Right forelimb (tissue), 1 donor: ENCODE measurements around the gene CXCL16.

Source experiments
- DNase-seq: peaks from one replicate; pipeline ENCODE4 v3.0.0-alpha.2; 2018

The CXCL16 gene, protein sequence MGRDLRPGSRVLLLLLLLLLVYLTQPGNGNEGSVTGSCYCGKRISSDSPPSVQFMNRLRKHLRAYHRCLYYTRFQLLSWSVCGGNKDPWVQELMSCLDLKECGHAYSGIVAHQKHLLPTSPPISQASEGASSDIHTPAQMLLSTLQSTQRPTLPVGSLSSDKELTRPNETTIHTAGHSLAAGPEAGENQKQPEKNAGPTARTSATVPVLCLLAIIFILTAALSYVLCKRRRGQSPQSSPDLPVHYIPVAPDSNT

DNA sequence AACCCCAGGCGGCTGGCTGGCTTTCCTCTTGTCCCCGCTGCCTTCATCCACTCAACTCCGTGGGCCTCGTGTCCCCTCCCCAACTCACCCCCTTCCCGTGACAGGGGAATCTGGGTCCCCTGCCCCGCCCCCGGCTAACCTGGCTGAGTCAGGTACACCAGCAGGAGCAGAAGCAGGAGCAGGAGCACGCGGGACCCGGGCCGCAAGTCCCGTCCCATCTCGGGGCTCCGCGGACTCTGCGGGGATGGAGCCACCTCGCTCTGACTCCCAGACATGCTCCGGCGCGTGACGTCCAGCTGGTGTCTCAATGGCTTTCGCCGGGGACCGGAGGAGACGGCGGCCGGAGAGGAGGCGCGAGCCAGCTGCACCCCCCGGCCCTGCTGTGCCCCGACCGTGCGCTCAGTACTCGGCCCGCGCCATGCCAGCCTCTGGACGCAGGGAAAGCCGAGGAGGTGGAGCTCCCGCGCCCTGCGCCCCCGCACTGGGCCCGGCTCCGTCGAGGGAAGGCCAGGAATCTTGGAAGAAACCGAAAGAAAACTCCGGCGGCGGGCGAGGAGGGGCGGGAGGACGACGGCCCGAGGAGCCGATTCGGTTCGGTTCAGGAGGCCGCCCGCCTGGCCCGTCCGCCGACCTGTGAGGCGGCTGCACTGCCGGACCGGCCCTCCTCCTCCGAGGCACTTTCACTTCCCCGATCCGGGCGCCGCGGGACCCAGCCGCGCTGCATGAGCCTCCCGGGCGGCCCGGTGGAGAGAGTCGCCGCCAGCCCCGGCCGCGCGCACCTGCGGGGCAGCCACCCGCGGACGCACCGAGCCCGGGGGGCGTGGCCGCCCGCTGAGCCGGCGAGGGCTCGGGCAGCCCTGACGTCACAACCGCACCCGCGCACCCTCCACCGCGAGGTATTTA, at the start of gene CXCL16, which contains the start of gene ZMYND15:
Gene CXCL16 (minus strand): TSS at position 807 of the 903 bp plus-strand sequence. CDS start 589 bp downstream, at position 218.
Gene ZMYND15 (plus strand): TSS at position 712 of the 903 bp plus-strand sequence. CDS start 716 bp downstream, outside the sequence.
- peak; percentile 78 for DNase-seq

GRCh38 chr17:4788807-4789700, 49.3 kb upstream of the CXCL16 start, which contains the start of gene GLTPD2:
TSS of gene GLTPD2 (plus strand) at chr17:4788964. CDS start at chr17:4789012, 48 bp downstream.
- DNase-seq, result no peak

DNA sequence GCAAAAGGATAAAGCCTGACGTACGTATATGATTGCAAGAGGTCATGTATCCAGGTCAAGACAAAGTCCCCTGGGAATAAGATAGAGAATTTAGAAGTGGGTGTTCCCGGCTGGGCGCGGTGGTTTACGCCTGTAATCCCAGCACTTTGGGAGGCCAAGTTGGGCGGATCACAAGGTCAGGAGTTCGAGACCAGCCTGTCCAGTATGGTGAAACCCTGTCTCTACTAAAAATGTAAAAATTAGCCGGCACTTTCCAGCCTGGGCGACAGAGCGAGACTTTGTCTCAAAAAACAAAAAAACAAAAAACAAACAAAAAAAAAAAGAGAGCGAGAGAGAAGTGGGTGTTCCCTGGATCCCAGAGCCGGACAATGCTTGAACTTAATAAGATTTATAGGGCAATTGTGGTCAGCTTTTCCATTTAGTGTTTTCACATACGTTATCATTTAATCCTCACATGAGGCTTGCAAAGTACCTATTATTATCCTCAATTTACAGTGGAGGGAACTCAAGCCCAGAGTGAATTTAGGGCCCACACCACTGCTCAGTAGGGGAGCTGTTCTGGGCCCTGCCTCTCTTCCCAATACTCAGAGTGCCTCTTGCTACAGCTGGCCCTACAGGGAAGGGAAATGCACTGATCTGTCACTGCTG, 48.6 kb upstream of the CXCL16 start:
- no peak for DNase-seq

DNA sequence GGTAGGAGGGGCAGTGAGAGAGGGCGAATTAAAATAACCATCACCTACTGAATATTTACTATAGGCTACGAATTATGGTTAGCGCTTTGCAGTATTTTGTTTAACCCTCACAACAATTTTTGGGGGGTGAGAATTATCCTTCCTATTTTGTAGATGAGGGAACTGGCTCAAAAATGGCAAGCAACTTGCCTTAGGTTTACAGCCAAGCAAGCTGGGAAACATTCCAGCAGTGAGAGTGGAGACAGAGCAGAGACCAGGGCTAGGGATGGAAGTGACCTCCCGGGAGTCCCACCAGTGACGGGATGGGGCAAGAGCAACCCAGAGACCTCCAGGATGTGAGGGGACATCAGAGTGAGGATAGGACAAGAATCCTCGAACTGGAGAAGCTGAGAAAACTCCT, 46.8 kb upstream of the CXCL16 start:
- no peak for DNase-seq

- no peak for DNase-seq
Observed at GRCh38 chr17:4786106-4786511, 46.4 kb upstream of the CXCL16 start, which contains the start of gene VMO1. TSS of gene VMO1 (minus strand) at chr17:4786364. CDS start at chr17:4786352, 12 bp downstream.

DNA sequence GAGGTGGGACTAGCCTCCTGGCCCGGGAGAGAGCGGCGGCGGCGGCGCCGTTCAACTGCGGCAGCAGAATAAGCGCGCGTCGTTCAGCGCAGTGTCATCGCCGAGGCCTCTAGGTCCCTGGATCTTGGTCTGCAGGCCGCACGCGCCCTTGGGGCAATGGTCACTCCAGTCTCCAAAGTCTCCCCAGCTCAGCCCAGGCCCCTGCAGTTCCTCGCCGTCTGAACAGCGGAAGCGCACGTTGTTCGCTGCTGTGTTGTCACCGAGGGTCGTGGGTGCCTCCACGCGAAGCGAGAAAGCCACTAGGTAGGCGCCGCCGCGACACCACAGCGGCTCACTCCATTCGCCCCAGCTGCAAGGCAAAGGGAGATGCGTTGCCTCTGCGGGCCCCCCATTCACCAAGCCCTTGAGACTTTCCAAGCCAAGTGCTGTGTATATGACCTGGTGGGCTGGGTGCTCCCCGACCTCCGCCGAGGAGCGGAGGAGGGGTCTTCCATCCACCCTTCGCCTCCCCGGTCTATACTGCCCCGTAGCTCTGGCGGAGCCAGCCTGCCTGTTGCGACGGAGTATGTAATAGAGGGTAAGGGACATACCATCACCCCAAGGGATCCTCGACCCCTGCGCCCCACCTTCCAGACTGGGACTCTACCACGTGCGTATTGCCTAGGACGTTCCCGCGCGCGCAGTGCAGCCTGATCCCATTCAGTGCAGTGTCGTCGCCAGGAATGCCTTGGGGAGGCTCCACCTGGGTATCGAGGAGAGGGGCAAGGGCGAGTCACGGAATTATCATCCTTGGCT, 45.8 kb upstream of the CXCL16 start:
- no peak for DNase-seq

- DNase-seq, result no peak
Observed at GRCh38 chr17:4782652-4783051, 42.9 kb upstream of the CXCL16 start.

- DNase-seq, result no peak
Observed at GRCh38 chr17:4780325-4780955, 40.7 kb upstream of the CXCL16 start.

- no peak for DNase-seq
Observed at GRCh38 chr17:4777969-4778760, 38.4 kb upstream of the CXCL16 start.

DNA sequence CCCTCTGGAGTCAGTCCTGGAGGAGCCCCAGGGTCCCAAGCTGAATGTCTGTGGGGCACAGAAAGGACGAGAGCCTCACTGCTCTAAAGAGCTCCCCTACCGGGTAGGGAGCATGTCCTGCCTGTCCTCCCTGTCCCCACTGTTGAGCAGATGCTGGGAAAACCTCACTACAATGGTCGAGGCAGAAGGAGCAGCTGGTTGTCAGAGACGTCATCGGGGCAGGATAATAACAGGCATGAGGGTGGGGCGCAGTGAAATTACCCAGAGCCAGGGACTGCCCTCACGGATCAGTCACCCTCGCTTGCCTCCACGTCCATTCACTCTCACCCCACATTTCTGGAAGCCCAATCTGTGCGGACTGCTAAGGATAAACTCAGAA, 32.5 kb upstream of the CXCL16 start:
- no peak for DNase-seq

- DNase-seq, result no peak
Observed at GRCh38 chr17:4771519-4772234, 31.9 kb upstream of the CXCL16 start, which contains the start of gene TM4SF5. TSS of gene TM4SF5 (plus strand) at chr17:4771886. CDS start at chr17:4771923, 37 bp downstream.

DNA sequence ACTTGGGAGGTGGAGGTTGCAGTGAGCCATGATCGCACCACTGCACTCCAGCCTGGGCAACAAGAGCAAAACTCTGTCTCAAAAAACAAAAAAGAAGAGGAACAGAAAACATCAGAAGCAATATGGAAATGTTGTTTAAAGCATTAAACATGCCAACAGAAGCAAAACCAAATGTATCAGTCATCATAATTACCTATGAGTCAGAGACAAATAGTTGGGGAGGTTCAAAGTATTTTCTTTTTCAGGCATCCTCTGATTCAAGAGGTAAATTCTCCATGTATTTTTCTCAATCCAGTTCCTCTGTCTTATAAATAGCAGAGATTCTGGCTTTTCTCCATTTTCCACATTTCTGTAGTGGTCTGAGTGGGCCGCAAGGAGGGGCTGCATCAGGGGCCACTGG, 29.9 kb upstream of the CXCL16 start:
- DNase-seq, result no peak

GRCh38 chr17:4768298-4768697, 28.6 kb upstream of the CXCL16 start:
- no peak for DNase-seq

DNA sequence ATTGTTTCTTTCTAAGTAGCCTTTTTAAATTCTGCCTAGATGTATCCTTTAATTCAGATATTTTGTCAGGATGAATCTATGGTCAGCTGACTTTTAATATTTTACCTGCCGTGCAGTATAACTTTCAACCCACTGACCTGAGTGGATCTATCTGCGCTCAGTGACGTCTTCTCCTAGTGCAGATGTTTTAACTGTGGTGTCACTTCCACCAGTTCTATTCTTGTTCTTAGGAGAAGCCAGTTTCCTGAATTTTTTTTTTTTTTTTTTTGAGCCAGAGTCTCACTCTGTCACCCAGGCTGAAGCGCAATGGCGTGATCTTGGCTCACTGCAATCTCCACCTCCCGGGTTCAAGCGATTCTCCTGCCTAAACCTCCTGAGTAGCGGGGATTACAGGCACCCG, 27.0 kb upstream of the CXCL16 start:
- DNase-seq, result no peak

- DNase-seq, result no peak
Observed at GRCh38 chr17:4766201-4766600, 26.5 kb upstream of the CXCL16 start.

- DNase-seq, result no peak
Observed at GRCh38 chr17:4764595-4764994, 24.9 kb upstream of the CXCL16 start.

GRCh38 chr17:4759776-4760236, 20.1 kb upstream of the CXCL16 start:
- no peak for DNase-seq

GRCh38 chr17:4753392-4753791, 13.7 kb upstream of the CXCL16 start:
- DNase-seq, result no peak

DNA sequence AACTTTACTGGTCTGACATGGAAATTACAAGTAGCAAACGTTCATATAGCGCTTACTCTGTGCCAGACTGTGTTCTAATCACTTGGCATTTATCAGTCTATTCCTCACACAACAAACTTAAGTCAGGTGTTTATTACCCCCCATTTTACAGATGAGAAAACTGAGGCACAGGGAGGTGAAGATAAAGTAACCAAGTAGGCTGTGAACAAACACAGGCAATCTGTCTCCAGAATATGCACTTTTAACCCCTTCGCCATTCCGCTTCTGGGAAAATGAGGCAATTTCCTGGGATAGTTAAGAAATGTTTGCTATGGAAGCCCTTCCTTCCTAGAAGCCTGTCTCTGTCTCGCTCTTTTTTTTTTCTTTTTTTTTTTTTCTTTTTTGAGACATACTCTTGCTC, 12.2 kb upstream of the CXCL16 start:
- no peak for DNase-seq
